Esophagus muscularis mucosa (tissue), 4 donors: ENCODE measurements around the gene ENKD1. TPM values are rescaled to one million over a fixed set of nuclear protein-coding genes. Genes with fewer than 3 reads are reported as not detected.

Source experiments
- DNase-seq: peaks from one replicate; pipeline ENCODE4 v3.0.0-alpha.2; 2017; ENCODE audit errors: extremely low spot score
- H3K27ac ChIP-seq, 4 donors: fragments of 200-600 bp; sonication (generic); replicated peaks in 1 of 4; 1 replicate in 3 of 4; 2 replicates in 1 of 4; pipeline ENCODE4 v1.5.1; 2016 to 2019; ENCODE audit warnings: mild to moderate bottlenecking in 1 of 4
- H3K27me3 ChIP-seq, 4 donors: fragments of 200-600 bp; sonication (generic); one replicate each; pipeline versions ENCODE4 v1.5.1 to v1.6.0; 2016 to 2019
- H3K36me3 ChIP-seq, 4 donors: fragments of 200-600 bp; sonication (generic); one replicate each; pipeline ENCODE4 v1.5.1; 2016 to 2019
- H3K4me1 ChIP-seq, 4 donors: fragments of 200-600 bp; sonication (generic); one replicate each; pipeline ENCODE4 v1.5.1; 2016 to 2019
- H3K4me3 ChIP-seq, 4 donors: fragments of 200-600 bp; sonication (generic); 1 replicate in 2 of 4; 2 replicates in 2 of 4; pipeline ENCODE4 v1.5.1; 2016 to 2019; ENCODE audit warnings: mild to moderate bottlenecking in 4 of 4, moderate library complexity in 1 of 4
- H3K9me3 ChIP-seq, 4 donors: fragments of 200-600 bp; sonication (generic); 1 replicate in 3 of 4; 2 replicates in 1 of 4; pipeline ENCODE4 v1.5.1; 2016 to 2019
- CTCF ChIP-seq, 3 experiments: fragments of 200-600 bp in 2 of 3; fragments of 450-650 bp in 1 of 3; sonication (generic) in 2 of 3; IDR thresholded peaks; one replicate each; pipeline ENCODE4 v1.5.1; 2017 to 2019; ENCODE audit warnings: antibody characterized with exemption in 3 of 3, mild to moderate bottlenecking in 2 of 3, moderate library complexity in 1 of 3
- EP300 ChIP-seq: sonication (generic); formaldehyde crosslinking; IDR thresholded peaks from one replicate; pipeline ENCODE4 v1.6.1; 2017; ENCODE audit warnings: antibody characterized with exemption
- POLR2A ChIP-seq: fragments of 450-650 bp; IDR thresholded peaks from one replicate; pipeline ENCODE4 v1.6.1; 2017; ENCODE audit warnings: antibody characterized with exemption, moderate library complexity, mild to moderate bottlenecking, low read depth
- POLR2AphosphoS5 ChIP-seq, 2 donors: sonication (generic); formaldehyde crosslinking; IDR thresholded peaks; one replicate each; pipeline ENCODE4 v1.6.1; 2017; ENCODE audit warnings: antibody characterized with exemption in 2 of 2
- WGBS: methylation state at CpG from one replicate; pipeline ENCODE4 v1.1.5; 2018; 5-methylcytosine and 5-hydroxymethylcytosine counted together
- intact Hi-C: fragments of 100-400 bp; cut with DNase I; formaldehyde crosslinking; loops from one replicate; pipeline ENCODE4 v1.15.1; 2023
- total RNA-seq, 4 donors: library from RNA; depleted of rRNA; stranded (reverse); fragments of >200 nt; gene quantifications; one replicate each; pipeline versions ENCODE4 v1.1.0 to v1.2.1, GENCODE V29; 2016

Gene ENKD1
- total RNA-seq, 4 donors from 2014 or later = 24.5 to 47.3 (median 35.6) TPM

GRCh38 chr16:67653789-67654402 is 12.7 kb downstream of the ENKD1 start:
- 12% methylated on average over 7 of the region's 25 CpGs for WGBS
- Histone ChIP-seq H3K4me3 (peak overlapping the region; percentile 40 to 59 (median 45)), H3K27ac (no peak overlapping the region), H3K9me3 (no peaks in the 10 kb centered on the region), H3K36me3 (peaks cover 0 to 24% (median 21%) of the 10 kb centered on the region in 4 donors), H3K4me1 (peaks cover 10 to 39% (median 34%) of the 10 kb centered on the region in 4 donors), H3K27me3 (peaks cover 0 to 62% (median 45%) of the 10 kb centered on the region in 4 donors)
- intact Hi-C loops = no loop called here
- TF ChIP-seq CTCF (IDR thresholded peaks at IDR 0.05) (no peak), EP300 (no peak), POLR2A (no peak), POLR2AphosphoS5 (IDR thresholded peaks at IDR 0.05) (no peak)
- no peak for DNase-seq

- Histone ChIP-seq H3K36me3 (peaks cover 0 to 18% (median 16%) of the 10 kb centered on the region in 4 donors), H3K9me3 (no peaks in the 10 kb centered on the region), H3K4me3 (peak overlapping the region; percentile 40 to 59 (median 45)), H3K27me3 (peaks cover 1 to 68% (median 51%) of the 10 kb centered on the region in 4 donors), H3K4me1 (peaks cover 9 to 38% (median 33%) of the 10 kb centered on the region in 4 donors), H3K27ac (no peak overlapping the region)
- TF ChIP-seq EP300 = no peak
- peak in 1 of 3 experiments; percentile 31 for TF ChIP-seq CTCF (IDR thresholded peaks at IDR 0.05)
- intact Hi-C loops = no loop called here
- WGBS = 13% methylated on average over 13 of the region's 68 CpGs
- no peak for DNase-seq
These were observed 13.3 kb downstream of the ENKD1 start for GRCh38 chr16:67653128-67653788.

GRCh38 chr16:67652578-67653127 is 13.9 kb downstream of the ENKD1 start:
- no peak for DNase-seq
- H3K36me3 ChIP-seq = peaks cover 0 to 12% (median 9%) of the 10 kb centered on the region in 4 donors
- peaks cover 9 to 43% (median 36%) of the 10 kb centered on the region in 4 donors for H3K4me1 ChIP-seq
- no peak for TF ChIP-seq POLR2A
- no peak for TF ChIP-seq EP300
- TF ChIP-seq CTCF (IDR thresholded peaks at IDR 0.05) = no peak
- no CpG with 5 or more reads among the region's 59 CpGs for WGBS
- H3K4me3 ChIP-seq = peak overlapping the region; percentile 40 to 59 (median 45)
- intact Hi-C loops = no loop called here
- no peak overlapping the region for H3K27ac ChIP-seq
- H3K9me3 ChIP-seq = no peaks in the 10 kb centered on the region
- peaks cover 4 to 74% (median 55%) of the 10 kb centered on the region in 4 donors for H3K27me3 ChIP-seq

- H3K4me3 ChIP-seq = no peak overlapping the region
- peaks cover 0 to 4% (median 2%) of the 10 kb centered on the region in 4 donors for H3K36me3 ChIP-seq
- WGBS = 60% methylated on average over 1 of the region's 4 CpGs
- H3K9me3 ChIP-seq = no peaks in the 10 kb centered on the region
- TF ChIP-seq POLR2A = no peak
- TF ChIP-seq CTCF (IDR thresholded peaks at IDR 0.05) = no peak
- no peak for TF ChIP-seq POLR2AphosphoS5 (IDR thresholded peaks at IDR 0.05)
- no peak for TF ChIP-seq EP300
- H3K4me1 ChIP-seq = peaks cover 9 to 43% (median 36%) of the 10 kb centered on the region in 4 donors
- no peak overlapping the region for H3K27ac ChIP-seq
- H3K27me3 ChIP-seq = peaks cover 4 to 82% (median 61%) of the 10 kb centered on the region in 4 donors
- DNase-seq = no peak
- intact Hi-C loops = no loop called here
These were observed 14.7 kb downstream of the ENKD1 start for GRCh38 chr16:67651847-67652246.
